Measurements from ENCODE around the gene CNST.
"Not testable (repeated sequence)": the region's sequence is repeated elsewhere in the genome, so short reads cannot be mapped to it uniquely, and the experiment has no call there.

Gene CNST

GRCh38 chr1:246712428-246712827 is 146.2 kb downstream of the CNST start:
- DNase-seq (ENCODE audit: low spot score in 2 of 2); H3K36me3 ChIP-seq (replicated peaks); H3K27me3 ChIP-seq (ENCODE audit: low read depth); H3K9me3 ChIP-seq; H3K4me1 ChIP-seq; in situ Hi-C loops (cut with MboI; ENCODE audit: low sequenced_read_pairs); H3K4me3 ChIP-seq: not testable (repeated sequence)
